SK-N-DZ (cell line): ENCODE results near the gene WDR87.
"Not testable (repeated sequence)": the region's sequence is repeated elsewhere in the genome, so short reads cannot be mapped to it uniquely, and the experiment has no call there.

Experiments used
- DNase-seq: peaks from one replicate; pipeline ENCODE4 v3.0.0-alpha.2; 2015; ENCODE audit warnings: low spot score

WDR87 gene

DNA sequence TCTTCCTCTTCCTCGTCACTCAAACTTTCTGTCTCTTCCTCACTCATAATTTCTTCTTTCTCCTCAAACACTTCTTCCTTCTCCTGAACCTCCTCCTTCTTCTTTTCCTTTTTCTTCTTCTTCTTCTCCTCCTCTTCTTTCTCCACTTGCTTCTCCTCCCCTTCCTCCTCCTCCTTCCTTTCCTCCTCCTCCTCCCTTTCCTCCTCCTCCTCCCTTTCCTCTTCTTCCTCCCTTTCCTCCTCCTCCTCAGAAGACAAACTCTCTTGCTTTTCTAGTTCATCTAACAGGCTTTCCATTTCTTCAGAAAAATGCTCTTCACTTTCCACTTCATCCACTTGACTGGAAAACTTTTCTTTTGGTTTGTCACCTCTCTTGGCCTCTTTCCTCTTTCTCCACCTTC is 19.8 kb downstream of the WDR87 start:
- no peak for DNase-seq

DNA sequence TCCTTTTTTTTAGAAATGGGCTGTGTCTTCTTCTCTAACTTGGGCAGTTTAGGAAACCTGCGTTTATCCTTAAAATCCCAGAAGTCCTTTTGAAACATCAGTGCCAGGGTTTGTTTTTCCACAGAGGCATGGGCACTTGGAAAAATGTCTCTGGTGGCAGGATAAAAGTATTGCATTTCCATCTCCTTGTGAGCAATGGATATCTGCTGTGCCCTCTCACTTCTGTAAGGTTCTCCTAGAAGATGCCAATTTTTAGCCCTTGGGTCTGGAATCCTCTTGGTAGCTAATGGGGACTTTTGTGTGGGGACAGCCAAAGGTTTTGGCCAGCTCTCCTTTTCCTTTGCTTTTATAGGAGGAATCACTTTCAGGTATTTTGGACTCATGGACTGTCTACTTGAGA is 21.0 kb downstream of the WDR87 start:
- DNase-seq, result no peak

DNA sequence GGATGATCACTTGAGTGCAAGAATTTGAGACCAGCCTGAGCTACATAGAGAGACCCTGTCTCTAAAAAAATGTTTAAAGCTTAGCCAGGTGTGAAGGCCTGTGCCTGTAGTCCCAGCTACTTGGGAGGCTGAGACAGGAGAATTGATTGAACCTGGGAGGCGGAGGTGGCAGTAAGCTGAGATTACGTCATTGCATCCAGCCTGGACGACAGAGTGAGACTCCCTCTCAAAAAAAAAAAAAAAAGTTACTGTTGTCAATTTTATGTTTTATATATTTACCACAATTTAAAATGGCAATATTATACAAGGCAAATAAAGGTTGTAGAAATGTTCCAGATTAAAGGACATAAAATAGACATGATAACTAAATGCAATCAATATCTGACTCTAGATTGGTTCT is 29.2 kb downstream of the WDR87 start:
- DNase-seq, result no peak

DNA sequence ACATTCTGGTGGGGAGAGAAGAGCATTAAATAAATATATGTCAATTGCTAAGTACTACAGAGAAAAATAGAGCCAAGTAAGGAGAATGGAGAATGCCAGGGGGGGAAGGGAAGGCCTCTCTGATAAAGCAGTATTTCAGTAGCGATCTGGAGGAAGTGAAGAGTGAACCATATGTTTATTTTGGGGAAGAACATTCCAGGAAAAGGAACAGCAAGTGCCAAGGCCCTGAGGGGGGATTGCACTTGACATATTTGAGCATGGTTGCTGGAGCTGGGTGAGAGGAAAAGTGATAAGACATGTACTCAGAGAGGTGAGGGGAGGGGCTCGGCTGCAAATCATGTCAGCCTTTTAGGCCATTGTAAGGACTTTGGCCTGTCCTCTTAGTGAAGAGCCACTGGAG is 30.4 kb downstream of the WDR87 start:
- no peak for DNase-seq

DNA sequence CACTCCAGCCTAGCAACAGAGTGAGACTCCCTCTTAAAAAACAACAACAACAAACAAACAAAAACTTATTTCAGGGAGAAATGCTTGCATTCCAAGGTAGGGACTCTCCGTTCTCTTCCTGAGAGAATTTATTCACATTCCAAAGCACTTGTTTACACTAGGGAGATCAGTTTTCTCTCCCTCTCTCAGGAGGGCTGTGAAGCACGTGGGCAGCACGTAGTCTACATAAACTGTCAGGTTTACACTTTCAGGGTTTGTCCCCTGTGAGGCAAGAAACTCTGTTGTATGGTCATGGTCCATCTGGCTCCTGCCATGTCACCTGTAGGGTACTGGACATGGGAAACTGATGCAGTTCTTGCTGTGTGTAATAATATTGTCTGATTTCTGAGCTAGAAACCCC is 31.6 kb downstream of the WDR87 start:
- no peak for DNase-seq

DNA sequence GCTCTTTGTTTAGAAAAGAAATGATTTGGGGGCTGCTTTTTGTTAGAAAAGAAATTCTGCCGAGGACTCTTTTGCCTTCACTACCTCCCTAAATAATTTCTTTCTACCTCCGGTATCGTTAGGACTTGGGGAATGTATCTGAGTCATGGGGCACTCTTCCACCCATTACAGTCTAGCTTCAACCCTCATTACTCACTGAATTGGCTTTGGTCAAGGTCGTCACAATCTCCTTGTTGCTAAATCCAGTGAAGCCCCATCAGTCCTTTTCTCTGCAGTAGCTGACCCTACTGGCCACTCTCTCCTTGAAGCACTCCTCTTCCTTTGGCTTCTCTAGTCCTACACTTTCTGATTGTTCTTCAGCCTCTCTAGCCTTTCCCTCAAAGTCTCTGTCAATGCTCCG is 34.0 kb downstream of the WDR87 start:
- DNase-seq, result no peak

DNA sequence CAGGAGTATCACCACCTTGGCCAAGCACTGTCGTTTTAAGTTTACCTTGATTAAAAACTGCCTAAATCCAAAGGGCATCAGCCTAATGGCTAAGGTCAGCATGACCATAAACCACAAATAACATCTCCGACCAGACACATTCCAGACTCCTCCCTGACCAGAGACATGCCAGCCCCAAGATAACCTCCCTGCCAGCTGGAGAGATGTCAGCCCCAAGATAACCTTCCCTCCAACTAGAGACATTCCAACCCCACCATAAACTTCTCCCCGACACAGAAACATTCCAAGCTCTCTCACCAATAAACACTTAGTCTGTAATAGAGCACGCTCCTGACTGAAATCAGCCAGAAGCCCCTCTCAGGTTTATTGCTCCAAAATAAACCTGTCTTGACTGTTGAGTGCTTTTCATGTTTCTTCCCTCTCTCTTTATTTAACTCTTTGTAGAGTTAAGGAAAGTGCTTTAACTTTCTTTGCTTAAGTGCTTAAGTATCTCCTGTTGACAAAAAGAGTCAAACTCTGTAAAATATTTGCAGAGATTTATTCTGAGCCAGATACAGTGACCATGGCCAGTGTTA is 36.5 kb downstream of the WDR87 start:
- no peak for DNase-seq

DNA sequence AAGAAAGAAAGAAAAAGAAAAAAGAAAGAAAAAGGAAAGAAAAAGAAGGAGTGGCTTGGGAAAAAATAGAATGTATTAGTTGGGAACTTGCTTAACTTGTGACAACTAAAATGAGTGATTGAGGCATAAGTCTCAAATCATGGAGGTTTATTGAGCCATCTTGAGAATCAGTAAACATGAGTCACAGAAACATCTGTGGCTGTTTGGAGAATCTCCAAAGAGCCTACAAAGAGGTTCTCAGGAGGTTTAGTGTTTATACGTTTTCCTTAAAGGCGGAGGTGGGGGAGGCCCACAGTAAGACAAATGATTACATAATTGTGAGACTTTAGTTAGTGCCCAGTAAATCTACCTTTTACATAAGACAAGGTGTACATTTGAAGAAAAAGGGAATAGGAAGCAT is 38.6 kb downstream of the WDR87 start:
- DNase-seq, result no peak

DNA sequence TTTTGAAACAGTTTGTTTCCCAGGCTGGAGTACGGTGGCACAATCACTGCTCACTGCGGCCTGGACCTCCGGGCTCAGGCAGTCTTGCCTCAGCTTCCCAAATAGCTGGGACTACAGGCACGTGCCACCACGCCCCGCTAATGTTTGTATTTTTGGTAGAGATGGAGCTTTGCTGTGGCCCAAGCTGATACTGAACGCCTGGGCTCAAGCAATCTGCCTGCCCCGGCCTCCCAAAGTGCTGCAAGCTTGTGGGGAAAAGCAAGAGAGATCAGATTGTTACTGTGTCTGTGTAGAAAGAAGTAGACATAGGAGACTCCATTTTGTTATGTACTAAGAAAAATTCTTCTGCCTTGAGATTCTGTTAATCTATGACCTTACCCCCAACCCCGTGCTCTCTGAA is 40.5 kb downstream of the WDR87 start:
- DNase-seq, result not testable (repeated sequence)

DNA sequence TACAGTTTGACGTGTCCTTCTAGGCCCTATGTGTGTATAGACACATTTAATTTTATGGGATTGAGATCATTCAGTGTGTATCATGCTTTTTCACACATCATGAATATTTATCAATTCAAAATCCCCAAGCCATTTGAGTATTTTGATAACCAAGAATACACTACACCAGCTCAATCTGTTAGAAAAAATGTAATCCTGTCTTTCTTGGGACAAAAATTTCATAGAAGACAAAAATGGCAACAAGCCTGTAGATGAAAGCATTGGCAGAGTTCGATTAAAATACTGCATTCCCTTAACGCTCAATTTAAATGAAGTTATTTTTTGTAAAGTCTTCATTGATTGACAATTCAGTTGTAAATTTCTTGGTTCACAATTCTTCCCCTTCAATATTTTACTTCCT is 41.9 kb downstream of the WDR87 start:
- DNase-seq, result no peak

DNA sequence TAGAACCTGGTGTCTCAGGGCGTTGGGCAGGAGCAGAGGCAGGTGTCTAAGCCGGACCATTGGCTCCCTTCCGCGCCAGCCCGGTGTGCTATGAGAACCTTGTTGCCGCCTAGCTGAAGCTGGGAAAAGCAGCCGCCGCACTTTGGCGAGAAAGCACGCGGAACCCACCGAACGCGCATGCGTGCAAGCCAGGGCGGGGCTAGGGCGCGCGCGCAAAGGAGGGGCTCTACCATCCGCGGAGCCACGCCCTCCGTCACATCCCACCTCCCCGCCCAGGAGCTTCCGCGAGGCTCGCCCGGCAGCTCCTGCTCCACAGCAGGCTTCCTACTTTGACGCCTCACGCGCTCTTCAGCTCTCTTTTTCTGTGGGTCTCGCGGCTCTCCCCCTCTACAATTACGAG is 51.3 kb downstream of the WDR87 start:
- no peak for DNase-seq

DNA sequence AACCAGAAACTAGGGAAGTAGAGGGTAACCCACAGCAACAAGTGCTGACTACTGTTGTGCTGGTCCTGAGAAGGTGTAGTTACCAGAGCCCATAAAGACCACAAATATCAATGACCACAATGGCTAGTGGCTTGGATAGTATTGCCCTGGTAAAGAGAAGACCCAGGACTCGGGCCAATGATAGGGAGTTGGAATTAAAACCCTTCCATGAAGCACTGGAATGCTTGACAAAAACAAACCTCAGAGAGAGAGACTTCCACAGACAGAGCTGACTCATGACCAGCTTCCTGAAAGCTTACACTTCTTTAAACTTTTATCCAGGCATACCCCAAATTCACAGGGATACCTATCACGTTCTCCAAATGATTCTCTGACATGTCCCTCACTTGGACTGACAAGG is 60.5 kb downstream of the WDR87 start:
- no peak for DNase-seq
